DOHH2 (cell line): Measurements from ENCODE around the gene ECE1.

Experiments used
- CTCF ChIP-seq: fragments of 200-600 bp; sonication (generic); IDR thresholded peaks from one replicate; pipeline ENCODE4 v1.5.1; 2014; ENCODE audit warnings: antibody characterized with exemption, mild to moderate bottlenecking, low read depth, low read length; ENCODE audit not compliant: poor library complexity, severe bottlenecking
- EZH2phosphoT487 ChIP-seq: fragments of 200-600 bp; sonication (generic); IDR thresholded peaks from 2 replicates; pipeline ENCODE4 v1.6.1; 2017; ENCODE audit warnings: borderline replicate concordance, mild to moderate bottlenecking, antibody characterized with exemption, low read length, moderate library complexity, mixed read lengths

- TF ChIP-seq CTCF (no peak), EZH2phosphoT487 (no peak)
These were observed 106.0 kb downstream of the ECE1 start for GRCh38 chr1:21184276-21184675.
